ENCODE measurements around the gene F10. TPM values are rescaled to one million over a fixed set of nuclear protein-coding genes. Genes with fewer than 3 reads are reported as not detected.

F10 gene
- total and polyA plus RNA-seq, 4 donors: 85.3 to 199 (median 117) TPM

- no peak for TF ChIP-seq YY1 (IDR thresholded peaks at IDR 0.05)
- no peak for TF ChIP-seq SP1 (IDR thresholded peaks at IDR 0.05)
- TF ChIP-seq EGR1 (IDR thresholded peaks at IDR 0.05; ENCODE audit: low read depth in 2 of 2): no peak
Observed at GRCh38 chr13:113074876-113075275, 47.7 kb upstream of the F10 start.

GRCh38 chr13:113075711-113076110 lies 46.9 kb upstream of the F10 start:
- 98% methylated on average over 17 of the region's 17 CpGs for WGBS
- peaks cover 5 to 37% (median 9%) of the 10 kb centered on the region in 4 donors for H3K36me3 ChIP-seq (ENCODE audit: control insufficient read depth in 4 of 4, insufficient read depth in 3 of 4, low read depth in 1 of 4, low read length in 3 of 4)
- TF ChIP-seq JUND (IDR thresholded peaks at IDR 0.05) (no peak), RAD21 (IDR thresholded peaks at IDR 0.05) (no peak), CTCF (IDR thresholded peaks at IDR 0.05; ENCODE audit: low read depth, low read length, missing input control) (no peak), HNF4A (conservative IDR thresholded peaks at IDR 0.05) (no peak), FOXA2 (IDR thresholded peaks at IDR 0.05) (no peak), NR2F2 (IDR thresholded peaks at IDR 0.05) (no peak), REST (IDR thresholded peaks at IDR 0.05) (no peak)
- H3K9me3 ChIP-seq (ENCODE audit: control insufficient read depth in 4 of 4, low read length in 3 of 4): no peaks in the 10 kb centered on the region
- DNase-seq (ENCODE audit: low spot score): no peak
- no peak overlapping the region for H3K9ac ChIP-seq (ENCODE audit: low read depth in 1 of 2, low read length in 2 of 2)
- H3K27ac ChIP-seq (ENCODE audit: low read depth in 1 of 2, low read length in 2 of 2): no peak overlapping the region
- H3K4me3 ChIP-seq (ENCODE audit: low read depth in 1 of 3, low read length in 3 of 3): no peak overlapping the region
- no peaks in the 10 kb centered on the region for H3K4me1 ChIP-seq (ENCODE audit: control insufficient read depth in 4 of 4, insufficient read depth in 4 of 4, low read length in 3 of 4)
- H3K27me3 ChIP-seq (ENCODE audit: control insufficient read depth in 4 of 4, insufficient read depth in 4 of 4, low read length in 3 of 4): no peaks in the 10 kb centered on the region

More at GRCh38 chr13:113074876-113075275, 47.7 kb upstream of the F10 start:
- no peak overlapping the region for H3K9ac ChIP-seq (ENCODE audit: low read depth in 1 of 2, low read length in 2 of 2)
- H3K27me3 ChIP-seq (ENCODE audit: control insufficient read depth in 4 of 4, insufficient read depth in 4 of 4, low read length in 3 of 4): no peaks in the 10 kb centered on the region
- H3K4me1 ChIP-seq (ENCODE audit: control insufficient read depth in 4 of 4, insufficient read depth in 4 of 4, low read length in 3 of 4): no peaks in the 10 kb centered on the region
- no peak overlapping the region for H3K27ac ChIP-seq (ENCODE audit: low read depth in 1 of 2, low read length in 2 of 2)
- peaks cover 5 to 45% (median 9%) of the 10 kb centered on the region in 4 donors for H3K36me3 ChIP-seq (ENCODE audit: control insufficient read depth in 4 of 4, insufficient read depth in 3 of 4, low read depth in 1 of 4, low read length in 3 of 4)
- DNase-seq (ENCODE audit: low spot score): no peak
- H3K9me3 ChIP-seq (ENCODE audit: control insufficient read depth in 4 of 4, low read length in 3 of 4): no peaks in the 10 kb centered on the region
- no peak overlapping the region for H3K4me3 ChIP-seq (ENCODE audit: low read depth in 1 of 3, low read length in 3 of 3)
- 97% methylated on average over 22 of the region's 22 CpGs for WGBS

- peaks cover 0 to 37% (median 7%) of the 10 kb centered on the region in 4 donors for H3K36me3 ChIP-seq (ENCODE audit: control insufficient read depth in 4 of 4, insufficient read depth in 3 of 4, low read depth in 1 of 4, low read length in 3 of 4)
- no peaks in the 10 kb centered on the region for H3K9me3 ChIP-seq (ENCODE audit: control insufficient read depth in 4 of 4, low read length in 3 of 4)
- no peak for TF ChIP-seq NR2F2 (IDR thresholded peaks at IDR 0.05)
- TF ChIP-seq MAX (IDR thresholded peaks at IDR 0.05): no peak
- no peak for TF ChIP-seq FOXA2 (IDR thresholded peaks at IDR 0.05)
- no peak for TF ChIP-seq RAD21 (IDR thresholded peaks at IDR 0.05)
- no peak for TF ChIP-seq ZBTB33 (IDR thresholded peaks at IDR 0.05)
- H3K27ac ChIP-seq (ENCODE audit: low read depth in 1 of 2, low read length in 2 of 2): no peak overlapping the region
- H3K9ac ChIP-seq (ENCODE audit: low read depth in 1 of 2, low read length in 2 of 2): no peak overlapping the region
- DNase-seq (ENCODE audit: low spot score): no peak
- no peak overlapping the region for H3K4me3 ChIP-seq (ENCODE audit: low read depth in 1 of 3, low read length in 3 of 3)
- no peaks in the 10 kb centered on the region for H3K27me3 ChIP-seq (ENCODE audit: control insufficient read depth in 4 of 4, insufficient read depth in 4 of 4, low read length in 3 of 4)
- H3K4me1 ChIP-seq (ENCODE audit: control insufficient read depth in 4 of 4, insufficient read depth in 4 of 4, low read length in 3 of 4): no peaks in the 10 kb centered on the region
- 96% methylated on average over 39 of the region's 39 CpGs for whole genome bisulfite sequencing
Observed at GRCh38 chr13:113076681-113077401, 45.8 kb upstream of the F10 start.
